ENCODE results near the gene EXOC1.

Gene EXOC1

GRCh38 chr4:55910140-55910539 lies 56.7 kb downstream of the EXOC1 start:
- no peaks in the 10 kb centered on the region for H3K9me3 ChIP-seq (ENCODE audit: control insufficient read depth, low read depth, low read length)
- H3K4me1 ChIP-seq (ENCODE audit: control insufficient read depth, low read depth, low read length): no peaks in the 10 kb centered on the region
- H3K9ac ChIP-seq (ENCODE audit: low read length): no peak overlapping the region
- H3K4me3 ChIP-seq (ENCODE audit: low read length): no peak overlapping the region
- no peaks in the 10 kb centered on the region for H3K27me3 ChIP-seq (ENCODE audit: control insufficient read depth, insufficient read depth, low read length)
- no peaks in the 10 kb centered on the region for H3K36me3 ChIP-seq (ENCODE audit: control insufficient read depth, low read depth, low read length)
- H3K27ac ChIP-seq (ENCODE audit: low read length): no peak overlapping the region

GRCh38 chr4:55912249-55912648 lies 58.8 kb downstream of the EXOC1 start:
- no peaks in the 10 kb centered on the region for H3K36me3 ChIP-seq (ENCODE audit: control insufficient read depth, low read depth, low read length)
- H3K9ac ChIP-seq (ENCODE audit: low read length): no peak overlapping the region
- H3K4me1 ChIP-seq (ENCODE audit: control insufficient read depth, low read depth, low read length): no peaks in the 10 kb centered on the region
- H3K4me3 ChIP-seq (ENCODE audit: low read length): no peak overlapping the region
- H3K9me3 ChIP-seq (ENCODE audit: control insufficient read depth, low read depth, low read length): no peaks in the 10 kb centered on the region
- H3K27ac ChIP-seq (ENCODE audit: low read length): no peak overlapping the region
- no peaks in the 10 kb centered on the region for H3K27me3 ChIP-seq (ENCODE audit: control insufficient read depth, insufficient read depth, low read length)

- H3K4me3 ChIP-seq (ENCODE audit: low read length): no peak overlapping the region
- H3K9ac ChIP-seq (ENCODE audit: low read length): no peak overlapping the region
- no peaks in the 10 kb centered on the region for H3K27me3 ChIP-seq (ENCODE audit: control insufficient read depth, insufficient read depth, low read length)
Measured at GRCh38 chr4:55920571-55920970, 67.1 kb downstream of the EXOC1 start.

GRCh38 chr4:55921093-55921492 lies 67.6 kb downstream of the EXOC1 start:
- H3K27ac ChIP-seq (ENCODE audit: low read length): no peak overlapping the region
- no peaks in the 10 kb centered on the region for H3K4me1 ChIP-seq (ENCODE audit: control insufficient read depth, low read depth, low read length)
- no peak overlapping the region for H3K9ac ChIP-seq (ENCODE audit: low read length)
- no peaks in the 10 kb centered on the region for H3K36me3 ChIP-seq (ENCODE audit: control insufficient read depth, low read depth, low read length)
- H3K9me3 ChIP-seq (ENCODE audit: control insufficient read depth, low read depth, low read length): no peaks in the 10 kb centered on the region
- no peak overlapping the region for H3K4me3 ChIP-seq (ENCODE audit: low read length)
- no peaks in the 10 kb centered on the region for H3K27me3 ChIP-seq (ENCODE audit: control insufficient read depth, insufficient read depth, low read length)

More at GRCh38 chr4:55920571-55920970, 67.1 kb downstream of the EXOC1 start:
- no peaks in the 10 kb centered on the region for H3K9me3 ChIP-seq (ENCODE audit: control insufficient read depth, low read depth, low read length)
- H3K27ac ChIP-seq (ENCODE audit: low read length): no peak overlapping the region
- H3K4me1 ChIP-seq (ENCODE audit: control insufficient read depth, low read depth, low read length): no peaks in the 10 kb centered on the region
- no peaks in the 10 kb centered on the region for H3K36me3 ChIP-seq (ENCODE audit: control insufficient read depth, low read depth, low read length)

GRCh38 chr4:55925241-55925640 lies 71.8 kb downstream of the EXOC1 start:
- peaks cover 12% of the 10 kb centered on the region for H3K4me1 ChIP-seq (ENCODE audit: control insufficient read depth, low read depth, low read length)

DNA sequence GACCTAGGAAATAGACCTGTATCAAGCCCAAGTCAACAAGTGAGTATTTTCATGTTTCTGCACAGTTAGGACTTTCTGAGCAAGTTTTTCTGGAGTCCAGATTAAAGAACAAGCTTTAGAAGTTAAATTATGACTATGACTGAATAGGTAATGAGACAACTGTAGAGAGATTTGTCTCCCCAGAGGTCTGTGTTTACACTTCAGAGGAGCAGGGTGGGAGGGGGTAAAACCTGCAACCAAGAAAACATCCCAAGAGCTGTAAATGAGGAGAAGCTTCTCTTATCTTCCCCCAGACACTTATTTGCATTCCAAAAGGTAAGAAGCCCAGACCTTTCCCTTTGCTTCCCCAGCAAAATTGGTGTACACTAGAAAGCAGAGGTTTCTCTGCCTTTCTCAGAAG lies 73.2 kb downstream of the EXOC1 start:
- H3K27ac ChIP-seq (ENCODE audit: low read length): no peak overlapping the region
- H3K4me3 ChIP-seq (ENCODE audit: low read length): no peak overlapping the region
- no peaks in the 10 kb centered on the region for H3K9me3 ChIP-seq (ENCODE audit: control insufficient read depth, low read depth, low read length)
- H3K36me3 ChIP-seq (ENCODE audit: control insufficient read depth, low read depth, low read length): no peaks in the 10 kb centered on the region
- H3K4me1 ChIP-seq (ENCODE audit: control insufficient read depth, low read depth, low read length): peaks cover 12% of the 10 kb centered on the region
- H3K27me3 ChIP-seq (ENCODE audit: control insufficient read depth, insufficient read depth, low read length): no peaks in the 10 kb centered on the region
- no peak overlapping the region for H3K9ac ChIP-seq (ENCODE audit: low read length)

More at GRCh38 chr4:55925241-55925640, 71.8 kb downstream of the EXOC1 start:
- H3K27ac ChIP-seq (ENCODE audit: low read length): no peak overlapping the region
- no peaks in the 10 kb centered on the region for H3K27me3 ChIP-seq (ENCODE audit: control insufficient read depth, insufficient read depth, low read length)
- no peaks in the 10 kb centered on the region for H3K36me3 ChIP-seq (ENCODE audit: control insufficient read depth, low read depth, low read length)
- no peak overlapping the region for H3K9ac ChIP-seq (ENCODE audit: low read length)
- H3K4me3 ChIP-seq (ENCODE audit: low read length): no peak overlapping the region
- no peaks in the 10 kb centered on the region for H3K9me3 ChIP-seq (ENCODE audit: control insufficient read depth, low read depth, low read length)

- Histone ChIP-seq H3K36me3 (ENCODE audit: control insufficient read depth, low read depth, low read length) (no peaks in the 10 kb centered on the region), H3K27ac (ENCODE audit: low read length) (no peak overlapping the region), H3K9ac (ENCODE audit: low read length) (no peak overlapping the region), H3K4me1 (ENCODE audit: control insufficient read depth, low read depth, low read length) (peaks cover 12% of the 10 kb centered on the region), H3K4me3 (ENCODE audit: low read length) (no peak overlapping the region), H3K27me3 (ENCODE audit: control insufficient read depth, insufficient read depth, low read length) (no peaks in the 10 kb centered on the region), H3K9me3 (ENCODE audit: control insufficient read depth, low read depth, low read length) (no peaks in the 10 kb centered on the region)
Measured at GRCh38 chr4:55927803-55928437, 74.5 kb downstream of the EXOC1 start.

- Histone ChIP-seq H3K27ac (ENCODE audit: low read length) (no peak overlapping the region), H3K27me3 (ENCODE audit: control insufficient read depth, insufficient read depth, low read length) (no peaks in the 10 kb centered on the region), H3K4me1 (ENCODE audit: control insufficient read depth, low read depth, low read length) (peaks cover 12% of the 10 kb centered on the region), H3K36me3 (ENCODE audit: control insufficient read depth, low read depth, low read length) (no peaks in the 10 kb centered on the region), H3K9ac (ENCODE audit: low read length) (no peak overlapping the region), H3K9me3 (ENCODE audit: control insufficient read depth, low read depth, low read length) (no peaks in the 10 kb centered on the region), H3K4me3 (ENCODE audit: low read length) (no peak overlapping the region)
Measured at GRCh38 chr4:55928846-55929245, 75.4 kb downstream of the EXOC1 start.

GRCh38 chr4:55931043-55931442 lies 77.6 kb downstream of the EXOC1 start:
- Histone ChIP-seq H3K27ac (ENCODE audit: low read length) (no peak overlapping the region), H3K27me3 (ENCODE audit: control insufficient read depth, insufficient read depth, low read length) (no peaks in the 10 kb centered on the region), H3K4me1 (ENCODE audit: control insufficient read depth, low read depth, low read length) (peaks cover 12% of the 10 kb centered on the region), H3K9ac (ENCODE audit: low read length) (no peak overlapping the region), H3K36me3 (ENCODE audit: control insufficient read depth, low read depth, low read length) (no peaks in the 10 kb centered on the region), H3K4me3 (ENCODE audit: low read length) (no peak overlapping the region), H3K9me3 (ENCODE audit: control insufficient read depth, low read depth, low read length) (no peaks in the 10 kb centered on the region)

DNA sequence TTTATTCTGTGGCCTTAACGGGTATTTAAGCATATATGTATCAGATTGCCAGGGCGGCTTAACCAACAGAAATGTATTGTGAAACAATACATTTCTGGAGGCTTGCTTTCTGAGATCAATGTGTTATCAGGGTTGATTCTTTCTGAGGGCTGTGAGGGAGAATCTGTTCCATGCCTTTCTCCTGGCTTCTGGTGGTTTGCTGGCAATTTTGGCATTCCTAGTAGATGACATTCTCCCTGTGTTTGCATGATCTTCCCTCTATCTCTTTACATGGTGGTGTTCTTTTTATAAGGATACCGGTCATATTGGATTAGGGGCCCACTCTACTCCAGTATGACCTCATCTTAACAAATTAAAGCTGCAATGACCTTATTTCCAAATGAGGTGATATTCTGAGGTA lies 78.4 kb downstream of the EXOC1 start:
- Histone ChIP-seq H3K4me1 (ENCODE audit: control insufficient read depth, low read depth, low read length) (peaks cover 5% of the 10 kb centered on the region), H3K27me3 (ENCODE audit: control insufficient read depth, insufficient read depth, low read length) (no peaks in the 10 kb centered on the region), H3K36me3 (ENCODE audit: control insufficient read depth, low read depth, low read length) (no peaks in the 10 kb centered on the region), H3K9ac (ENCODE audit: low read length) (no peak overlapping the region), H3K9me3 (ENCODE audit: control insufficient read depth, low read depth, low read length) (no peaks in the 10 kb centered on the region), H3K4me3 (ENCODE audit: low read length) (no peak overlapping the region), H3K27ac (ENCODE audit: low read length) (no peak overlapping the region)

- Histone ChIP-seq H3K36me3 (ENCODE audit: control insufficient read depth, low read depth, low read length) (no peaks in the 10 kb centered on the region), H3K27me3 (ENCODE audit: control insufficient read depth, insufficient read depth, low read length) (no peaks in the 10 kb centered on the region), H3K9me3 (ENCODE audit: control insufficient read depth, low read depth, low read length) (no peaks in the 10 kb centered on the region), H3K4me1 (ENCODE audit: control insufficient read depth, low read depth, low read length) (no peaks in the 10 kb centered on the region), H3K4me3 (ENCODE audit: low read length) (no peak overlapping the region), H3K9ac (ENCODE audit: low read length) (no peak overlapping the region), H3K27ac (ENCODE audit: low read length) (no peak overlapping the region)
Measured at GRCh38 chr4:55932511-55932910, 79.1 kb downstream of the EXOC1 start.

DNA sequence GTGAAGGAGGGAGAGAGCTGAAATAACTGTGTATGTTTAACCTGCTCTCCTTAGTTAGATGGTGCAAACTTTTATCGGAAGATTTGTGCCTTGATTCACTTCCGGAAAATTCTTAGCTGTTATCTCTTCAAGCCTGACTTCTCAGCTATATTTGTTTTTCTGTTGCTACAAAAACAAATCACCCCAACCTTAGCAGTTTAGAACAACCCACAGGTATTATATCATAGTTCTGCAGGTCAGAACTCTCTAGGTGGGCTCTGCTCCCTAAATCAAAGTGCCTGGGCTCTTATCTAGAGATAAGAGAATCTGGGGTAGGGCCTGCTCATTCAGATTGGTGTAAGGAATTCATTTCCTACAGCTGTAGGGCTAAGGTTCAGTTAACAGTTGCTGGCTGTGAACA lies 80.2 kb downstream of the EXOC1 start:
- no peaks in the 10 kb centered on the region for H3K27me3 ChIP-seq (ENCODE audit: control insufficient read depth, insufficient read depth, low read length)
- no peak overlapping the region for H3K27ac ChIP-seq (ENCODE audit: low read length)
- H3K4me1 ChIP-seq (ENCODE audit: control insufficient read depth, low read depth, low read length): no peaks in the 10 kb centered on the region
- H3K9me3 ChIP-seq (ENCODE audit: control insufficient read depth, low read depth, low read length): peaks cover 3% of the 10 kb centered on the region
- H3K36me3 ChIP-seq (ENCODE audit: control insufficient read depth, low read depth, low read length): no peaks in the 10 kb centered on the region
- no peak overlapping the region for H3K9ac ChIP-seq (ENCODE audit: low read length)
- H3K4me3 ChIP-seq (ENCODE audit: low read length): no peak overlapping the region
